ENCODE data around the gene HCN4. TPM values are rescaled to one million over a fixed set of nuclear protein-coding genes. Genes with fewer than 3 reads are reported as not detected.
A peak's percentile ranks its signal among the peaks of the same experiment; 100 is the strongest.

HCN4 gene
- total RNA-seq, 2 experiments from 2014 or later: not detected

- ATAC-seq (ENCODE audit: poor library complexity) (no peak), DNase-seq (no peak)
- POLR2A ChIA-PET: no interaction called here
These were observed 86.0 kb downstream of the HCN4 start for GRCh38 chr15:73282567-73283365.

DNA sequence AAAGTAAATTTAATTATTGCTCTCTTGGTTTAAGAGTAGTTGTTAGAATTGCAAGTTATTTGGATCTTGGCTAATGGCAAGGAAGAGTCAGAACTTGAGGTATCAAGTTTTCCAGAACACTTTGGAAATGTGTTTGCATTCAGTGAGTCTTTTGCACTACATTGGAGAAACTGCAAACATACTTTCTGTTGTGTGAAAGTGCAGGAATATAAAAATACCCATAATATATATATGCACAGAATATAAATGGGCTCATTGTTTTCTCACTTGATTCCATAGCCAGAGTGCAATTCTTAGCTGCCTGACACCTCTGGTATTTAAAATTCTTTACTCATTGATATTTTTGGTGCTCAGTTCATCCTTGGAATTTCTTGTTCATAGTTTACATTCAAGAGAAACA lies 92.9 kb downstream of the HCN4 start:
- Mint-ChIP-seq H3K4me3 (no peak overlapping the region), H3K9me3 (no peaks in the 10 kb centered on the region), H3K27ac (no peak overlapping the region), H3K36me3 (ENCODE audit: low read depth) (peaks cover 6% of the 10 kb centered on the region), H3K27me3 (no peaks in the 10 kb centered on the region), H3K4me1 (ENCODE audit: low read depth) (no peaks in the 10 kb centered on the region)
- POLR2A ChIA-PET: no interaction called here
- Histone ChIP-seq H3K27ac (ENCODE audit: low read depth in 1 of 2, low read length in 2 of 2) (no peak overlapping the region), H3K4me3 (ENCODE audit: low read length) (no peak overlapping the region), H3K36me3 (ENCODE audit: insufficient read depth, low read length) (no peaks in the 10 kb centered on the region), H3K4me1 (ENCODE audit: insufficient read depth, low read length) (no peaks in the 10 kb centered on the region), H3K27me3 (ENCODE audit: control insufficient read depth in 1 of 2, insufficient read depth in 2 of 2, low read length in 2 of 2) (no peaks in the 10 kb centered on the region), H3K9me3 (ENCODE audit: control insufficient read depth in 1 of 2, insufficient read depth in 1 of 2, low read length in 2 of 2) (no peaks in the 10 kb centered on the region)
- CTCF ChIA-PET: interaction anchor here (1.3 kb wide), 1 partner anchor 10 kb away, joined by 4 read pairs; no protein-coding TSS in a partner anchor
- ATAC-seq (ENCODE audit: poor library complexity) (no peak), DNase-seq (no peak)
- no peak for TF ChIP-seq CTCF (IDR thresholded peaks at IDR 0.05)
- intact Hi-C loops (cut with DNase I, micrococcal nuclease): no loop called here

More at GRCh38 chr15:73282567-73283365, 86.0 kb downstream of the HCN4 start:
- CTCF ChIA-PET: interaction anchor here (1.4 to 1.8 kb wide), 2 partner anchors 9 to 561 kb away, joined by 4 to 6 read pairs; no protein-coding TSS in a partner anchor
- no peaks in the 10 kb centered on the region for H3K9me3 Mint-ChIP-seq
- no peak overlapping the region for H3K4me3 Mint-ChIP-seq
- H3K27ac Mint-ChIP-seq: no peak overlapping the region
- intact Hi-C loops (cut with DNase I, micrococcal nuclease): no loop called here
- H3K4me1 Mint-ChIP-seq (ENCODE audit: low read depth): no peaks in the 10 kb centered on the region
- no peaks in the 10 kb centered on the region for H3K9me3 ChIP-seq (ENCODE audit: control insufficient read depth in 1 of 2, insufficient read depth in 1 of 2, low read length in 2 of 2)
- H3K27ac ChIP-seq (ENCODE audit: low read depth in 1 of 2, low read length in 2 of 2): no peak overlapping the region
- no peaks in the 10 kb centered on the region for H3K27me3 ChIP-seq (ENCODE audit: control insufficient read depth in 1 of 2, insufficient read depth in 2 of 2, low read length in 2 of 2)
- no peaks in the 10 kb centered on the region for H3K27me3 Mint-ChIP-seq
- no peaks in the 10 kb centered on the region for H3K4me1 ChIP-seq (ENCODE audit: insufficient read depth, low read length)
- H3K4me3 ChIP-seq (ENCODE audit: low read length): no peak overlapping the region
- peaks cover 6% of the 10 kb centered on the region for H3K36me3 ChIP-seq (ENCODE audit: insufficient read depth, low read length)
- TF ChIP-seq CTCF (IDR thresholded peaks at IDR 0.05): no peak
- peaks cover 33% of the 10 kb centered on the region for H3K36me3 Mint-ChIP-seq (ENCODE audit: low read depth)

DNA sequence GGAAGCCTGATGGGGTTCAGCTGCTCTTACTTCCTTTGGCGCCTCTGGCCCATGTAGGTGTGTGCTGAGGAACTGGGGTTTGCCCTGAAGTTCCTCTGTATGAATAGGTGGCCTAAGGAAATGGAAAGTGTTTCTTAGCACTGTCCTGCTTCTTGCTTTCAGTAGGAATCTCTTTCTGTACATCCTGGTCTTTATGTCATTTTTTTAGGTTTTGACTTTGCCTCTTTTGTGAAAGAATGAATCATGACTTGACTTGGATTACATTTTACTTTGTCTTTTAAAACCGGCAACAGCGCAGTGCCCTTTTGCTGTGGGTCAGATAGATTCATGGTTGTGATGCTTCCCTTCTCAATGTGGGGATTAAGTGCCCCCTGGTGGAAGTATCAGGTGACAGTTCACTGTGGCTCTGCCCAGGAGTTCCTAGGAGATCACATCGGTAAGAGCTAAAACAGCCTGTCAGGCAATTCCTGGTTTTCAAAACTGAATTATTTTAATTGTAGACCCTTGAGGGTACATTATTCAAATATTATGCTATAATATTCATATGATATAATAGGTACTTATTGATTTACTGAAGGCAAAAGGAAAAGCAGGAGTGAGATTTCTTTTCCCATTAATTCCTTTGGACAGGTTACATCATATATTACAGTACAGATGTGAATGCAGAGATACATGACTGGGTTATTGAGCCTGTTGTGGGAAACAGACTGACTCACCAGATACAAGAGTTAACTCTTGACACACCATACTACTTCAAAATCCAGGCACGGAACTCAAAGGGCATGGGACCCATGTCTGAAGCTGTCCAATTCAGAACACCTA lies 95.4 kb downstream of the HCN4 start:
- TF ChIP-seq CTCF (IDR thresholded peaks at IDR 0.05): peak; percentile 72
- Histone ChIP-seq H3K27me3 (ENCODE audit: control insufficient read depth in 1 of 2, insufficient read depth in 2 of 2, low read length in 2 of 2) (no peaks in the 10 kb centered on the region), H3K36me3 (ENCODE audit: insufficient read depth, low read length) (peaks cover 6% of the 10 kb centered on the region), H3K27ac (ENCODE audit: low read depth in 1 of 2, low read length in 2 of 2) (no peak overlapping the region), H3K4me3 (ENCODE audit: low read length) (no peak overlapping the region), H3K9me3 (ENCODE audit: control insufficient read depth in 1 of 2, insufficient read depth in 1 of 2, low read length in 2 of 2) (no peaks in the 10 kb centered on the region), H3K4me1 (ENCODE audit: insufficient read depth, low read length) (no peaks in the 10 kb centered on the region)
- ChIA-PET CTCF (interaction anchor here (0.6 to 1.3 kb wide), 7 partner anchors 8 to 552 kb away, joined by 3 to 6 read pairs (median 4); no protein-coding TSS in a partner anchor), POLR2A (no interaction called here)
- Mint-ChIP-seq H3K4me1 (ENCODE audit: low read depth) (no peaks in the 10 kb centered on the region), H3K36me3 (ENCODE audit: low read depth) (peaks cover 13% of the 10 kb centered on the region), H3K4me3 (no peak overlapping the region), H3K27ac (no peak overlapping the region), H3K27me3 (no peaks in the 10 kb centered on the region), H3K9me3 (no peaks in the 10 kb centered on the region)
- intact Hi-C loops (cut with DNase I, micrococcal nuclease): loop anchor here (2.0 to 5.0 kb wide), 5 partner anchors 33 to 553 kb away; partner anchors contain the start of gene ADPGK (in 1 of the 2)
- peak in 13 of 14 experiments; percentile 5 to 68 (median 32) for DNase-seq
- ATAC-seq (ENCODE audit: poor library complexity): peak; percentile 65
